Activated CD4-positive, alpha-beta memory T cell treated with anti-CD3 and anti-CD28 coated beads for 36 hours (primary cell): ENCODE measurements around the gene TOM1L2. TPM values are rescaled to one million over a fixed set of nuclear protein-coding genes. Genes with fewer than 3 reads are reported as not detected.

ENCODE experiments used
- CTCF ChIA-PET: fragments of 350-600 bp; sonication (Branson Sonifier 250); formaldehyde crosslinking; loops from one replicate; lab custom pipeline; 2021; ENCODE audit warnings: antibody characterized with exemption, inconsistent platforms; lab: Charles Lee
- POLR2A ChIA-PET: fragments of 350-600 bp; sonication (Branson Sonifier 250); formaldehyde crosslinking; loops from one replicate; lab custom pipeline; 2021; ENCODE audit warnings: antibody characterized with exemption; lab: Charles Lee
- DNase-seq: peaks from one replicate; pipeline ENCODE4 v3.0.0-alpha.2; 2020
- H3K27ac Mint-ChIP-seq: one replicate; pipeline ENCODE4 v1.8.0; 2021; ENCODE audit warnings: mixed read lengths
- H3K27me3 Mint-ChIP-seq: one replicate; pipeline ENCODE4 v1.8.0; 2021; ENCODE audit warnings: mixed read lengths
- H3K36me3 Mint-ChIP-seq: one replicate; pipeline ENCODE4 v1.8.0; 2021; ENCODE audit warnings: mixed read lengths
- H3K4me1 Mint-ChIP-seq: one replicate; pipeline ENCODE4 v1.8.0; 2021; ENCODE audit warnings: low read depth, mixed read lengths
- H3K4me3 Mint-ChIP-seq: one replicate; pipeline ENCODE4 v1.8.0; 2021; ENCODE audit warnings: mild to moderate bottlenecking, mixed read lengths
- H3K9me3 Mint-ChIP-seq: one replicate; pipeline ENCODE4 v1.8.0; 2021; ENCODE audit warnings: mixed read lengths
- intact Hi-C: fragments of 100-400 bp; cut with micrococcal nuclease; formaldehyde crosslinking; loops from one replicate; pipeline ENCODE4 v1.15.1; 2023
- total RNA-seq, 2 experiments: library from RNA; stranded (reverse); gene quantifications; one replicate each; pipeline ENCODE4 v1.2.3, GENCODE V29; 2021

The TOM1L2 gene
- total RNA-seq, 2 experiments from 2014 or later: 11.1 to 12.7 TPM

GRCh38 chr17:17839791-17840707, 132.2 kb downstream of the TOM1L2 start:
- Mint-ChIP-seq H3K9me3 (no peaks in the 10 kb centered on the region), H3K4me1 (peaks cover 45% of the 10 kb centered on the region), H3K27ac (peak overlapping the region; percentile 87), H3K36me3 (peaks cover 13% of the 10 kb centered on the region), H3K4me3 (peak overlapping the region; percentile 78), H3K27me3 (no peaks in the 10 kb centered on the region)
- peak; percentile 87 for DNase-seq
- CTCF ChIA-PET: interaction anchor here (0.9 to 2.7 kb wide), 4 partner anchors 10 to 28 kb away, joined by 3 to 8 read pairs (median 6); no protein-coding TSS in a partner anchor
- intact Hi-C loops: loop anchor here (1.0 to 5.0 kb wide), 2 partner anchors 9 to 158 kb away; partner anchors contain the start of gene RAI1
- POLR2A ChIA-PET: interaction anchor here (0.7 to 6.8 kb wide), 7 partner anchors 10 to 198 kb away, joined by 3 to 135 read pairs (median 8); no protein-coding TSS in a partner anchor

GRCh38 chr17:17837966-17838962, 133.9 kb downstream of the TOM1L2 start:
- Mint-ChIP-seq H3K4me3 (peak overlapping the region; percentile 45), H3K27ac (peak overlapping the region; percentile 96), H3K27me3 (no peaks in the 10 kb centered on the region), H3K4me1 (peaks cover 63% of the 10 kb centered on the region), H3K36me3 (peaks cover 29% of the 10 kb centered on the region), H3K9me3 (no peaks in the 10 kb centered on the region)
- ChIA-PET CTCF (interaction anchor here (0.5 to 2.7 kb wide), 3 partner anchors 11 to 77 kb away, joined by 3 to 8 read pairs (median 3); no protein-coding TSS in a partner anchor), POLR2A (interaction anchor here (0.6 to 6.9 kb wide), 5 partner anchors 10 to 1458 kb away, joined by 3 to 135 read pairs (median 99); partner anchors contain the start of genes ALKBH5 and UBB)
- no peak for DNase-seq
- intact Hi-C loops: loop anchor here (2.0 to 5.0 kb wide), 2 partner anchors 13 to 156 kb away; partner anchors contain the start of gene RAI1

GRCh38 chr17:17837380-17837821, 134.8 kb downstream of the TOM1L2 start:
- H3K4me1 Mint-ChIP-seq: peaks cover 64% of the 10 kb centered on the region
- intact Hi-C loops: loop anchor here (2.0 to 5.0 kb wide), 2 partner anchors 13 to 155 kb away; partner anchors contain the start of gene RAI1
- no peaks in the 10 kb centered on the region for H3K9me3 Mint-ChIP-seq
- peak overlapping the region; percentile 89 for H3K4me3 Mint-ChIP-seq
- no peaks in the 10 kb centered on the region for H3K27me3 Mint-ChIP-seq
- no peak for DNase-seq
- ChIA-PET POLR2A (interaction anchor here (0.6 to 6.9 kb wide), 9 partner anchors 10 to 346 kb away, joined by 3 to 135 read pairs (median 9); partner anchors contain the start of genes ALKBH5, DRC3 and TOM1L2), CTCF (interaction anchor here (0.8 to 2.7 kb wide), 6 partner anchors 11 to 22 kb away, joined by 3 to 8 read pairs (median 4); no protein-coding TSS in a partner anchor)
- H3K27ac Mint-ChIP-seq: peak overlapping the region; percentile 96
- peaks cover 30% of the 10 kb centered on the region for H3K36me3 Mint-ChIP-seq

GRCh38 chr17:17836818-17837379, 135.3 kb downstream of the TOM1L2 start, which contains the start of gene SREBF1:
Gene SREBF1, minus strand, starts transcription at chr17:17836986. Its CDS starts 169 bp downstream, at chr17:17836817.
- ChIA-PET POLR2A (interaction anchor here (1.0 to 6.9 kb wide), 13 partner anchors 11 to 1621 kb away, joined by 3 to 135 read pairs (median 4); partner anchors contain the start of genes DRC3 and TOM1L2), CTCF (interaction anchor here (0.9 to 2.7 kb wide), 12 partner anchors 9 to 197 kb away, joined by 3 to 12 read pairs (median 6); no protein-coding TSS in a partner anchor)
- Mint-ChIP-seq H3K27me3 (no peaks in the 10 kb centered on the region), H3K36me3 (peaks cover 33% of the 10 kb centered on the region), H3K4me3 (peak within 1 kb of the TSS; percentile 89), H3K9me3 (no peaks in the 10 kb centered on the region), H3K4me1 (peaks cover 69% of the 10 kb centered on the region), H3K27ac (peak within 1 kb of the TSS; percentile 96)
- intact Hi-C loops: loop anchor here (2.0 to 5.0 kb wide), 2 partner anchors 14 to 155 kb away; partner anchors contain the start of gene RAI1
- peak; percentile 80 for DNase-seq

GRCh38 chr17:17836250-17836817, 135.9 kb downstream of the TOM1L2 start:
- DNase-seq: peak; percentile 99
- Mint-ChIP-seq H3K27me3 (no peaks in the 10 kb centered on the region), H3K9me3 (no peaks in the 10 kb centered on the region), H3K4me3 (peak overlapping the region; percentile 89), H3K36me3 (peaks cover 36% of the 10 kb centered on the region), H3K4me1 (peaks cover 68% of the 10 kb centered on the region), H3K27ac (peak overlapping the region; percentile 96)
- intact Hi-C loops: loop anchor here (2.0 to 5.0 kb wide), 2 partner anchors 14 to 154 kb away; partner anchors contain the start of gene RAI1
- ChIA-PET CTCF (interaction anchor here (0.5 to 1.7 kb wide), 15 partner anchors 9 to 446 kb away, joined by 3 to 12 read pairs (median 5); no protein-coding TSS in a partner anchor), POLR2A (interaction anchor here (0.6 to 6.9 kb wide), 16 partner anchors 12 to 1625 kb away, joined by 3 to 135 read pairs (median 4); partner anchors contain the start of genes DRC3 and TOM1L2)

- no peaks in the 10 kb centered on the region for H3K27me3 Mint-ChIP-seq
- intact Hi-C loops: loop anchor here (2.0 to 5.0 kb wide), 2 partner anchors 15 to 153 kb away; partner anchors contain the start of gene RAI1
- H3K27ac Mint-ChIP-seq: peak overlapping the region; percentile 96
- peaks cover 41% of the 10 kb centered on the region for H3K36me3 Mint-ChIP-seq
- ChIA-PET POLR2A (interaction anchor here (0.6 to 6.9 kb wide), 17 partner anchors 12 to 1624 kb away, joined by 3 to 135 read pairs (median 4); partner anchors contain the start of genes DRC3 and TOM1L2), CTCF (interaction anchor here (0.9 to 1.7 kb wide), 15 partner anchors 8 to 198 kb away, joined by 3 to 12 read pairs (median 5); no protein-coding TSS in a partner anchor)
- DNase-seq: peak; percentile 48
- no peaks in the 10 kb centered on the region for H3K9me3 Mint-ChIP-seq
- H3K4me3 Mint-ChIP-seq: peak overlapping the region; percentile 89
- H3K4me1 Mint-ChIP-seq: peaks cover 64% of the 10 kb centered on the region
Measured at GRCh38 chr17:17835415-17836249, 136.6 kb downstream of the TOM1L2 start.

GRCh38 chr17:17834974-17835373, 137.2 kb downstream of the TOM1L2 start:
- Mint-ChIP-seq H3K9me3 (no peaks in the 10 kb centered on the region), H3K4me1 (peaks cover 64% of the 10 kb centered on the region), H3K4me3 (peak overlapping the region; percentile 89), H3K36me3 (peaks cover 41% of the 10 kb centered on the region), H3K27ac (peak overlapping the region; percentile 96), H3K27me3 (no peaks in the 10 kb centered on the region)
- intact Hi-C loops: loop anchor here (1.0 to 5.0 kb wide), 2 partner anchors 10 to 153 kb away; partner anchors contain the start of gene RAI1
- ChIA-PET CTCF (interaction anchor here (1.2 kb wide), 1 partner anchor 13 kb away, joined by 3 read pairs; no protein-coding TSS in a partner anchor), POLR2A (interaction anchor here (0.8 to 6.9 kb wide), 7 partner anchors 11 to 141 kb away, joined by 3 to 135 read pairs (median 10); no protein-coding TSS in a partner anchor)
- no peak for DNase-seq

- H3K9me3 Mint-ChIP-seq: no peaks in the 10 kb centered on the region
- H3K36me3 Mint-ChIP-seq: peaks cover 45% of the 10 kb centered on the region
- H3K4me3 Mint-ChIP-seq: peak overlapping the region; percentile 89
- no peak for DNase-seq
- CTCF ChIA-PET: interaction anchor here (0.6 to 1.8 kb wide), 7 partner anchors 13 to 384 kb away, joined by 3 to 5 read pairs (median 3); no protein-coding TSS in a partner anchor
- H3K4me1 Mint-ChIP-seq: peaks cover 56% of the 10 kb centered on the region
- intact Hi-C loops: loop anchor here (1.0 kb wide), 1 partner anchor 9 kb away; no protein-coding TSS in a partner anchor
- peak overlapping the region; percentile 96 for H3K27ac Mint-ChIP-seq
- POLR2A ChIA-PET: interaction anchor here (6.7 to 6.9 kb wide), 3 partner anchors 10 to 21 kb away, joined by 99 to 135 read pairs (median 110); no protein-coding TSS in a partner anchor
- H3K27me3 Mint-ChIP-seq: no peaks in the 10 kb centered on the region
Measured at GRCh38 chr17:17833658-17834357, 138.4 kb downstream of the TOM1L2 start.
